GM08714 (cell line): ENCODE measurements around the gene CHST8.
"Not testable (repeated sequence)": the region's sequence is repeated elsewhere in the genome, so short reads cannot be mapped to it uniquely, and the experiment has no call there.

Experiments used
- H3K4me3 ChIP-seq: fragments of 200-500 bp; sonication (Bioruptor generic); 2 replicates; pipeline ENCODE4 v1.5.1; 2014; ENCODE audit warnings: mild to moderate bottlenecking, low read length, inconsistent platforms
- ZNF274 ChIP-seq: IDR thresholded peaks from 2 replicates; pipeline ENCODE4 v1.6.1; 2012; ENCODE audit warnings: mild to moderate bottlenecking, low read depth, low read length

Gene CHST8

GRCh38 chr19:33621811-33622504 lies at the start of gene CHST8:
Gene CHST8, plus strand, starts transcription at chr19:33621953. Its CDS starts 67,309 bp downstream, at chr19:33689262.
- H3K4me3 ChIP-seq, result no peak within 1 kb of the TSS; the same call in 1 of the 2 replicates
- no peak for TF ChIP-seq ZNF274

- TF ChIP-seq ZNF274, result no peak
- no peak overlapping the region for H3K4me3 ChIP-seq
These were observed 48.8 kb upstream of the CHST8 start for GRCh38 chr19:33572929-33573328.

- no peak for TF ChIP-seq ZNF274
- no peak overlapping the region for H3K4me3 ChIP-seq
These were observed 46.9 kb upstream of the CHST8 start for GRCh38 chr19:33574824-33575223.

GRCh38 chr19:33578697-33579096 lies 43.1 kb upstream of the CHST8 start:
- TF ChIP-seq ZNF274, result no peak

GRCh38 chr19:33580026-33580644 lies 41.6 kb upstream of the CHST8 start:
- TF ChIP-seq ZNF274, result no peak
- H3K4me3 ChIP-seq, result no peak overlapping the region

More at GRCh38 chr19:33578697-33579096, 43.1 kb upstream of the CHST8 start:
- H3K4me3 ChIP-seq, result no peak overlapping the region

- TF ChIP-seq ZNF274, result no peak
- H3K4me3 ChIP-seq, result no peak overlapping the region
These were observed 41.1 kb upstream of the CHST8 start for GRCh38 chr19:33580645-33581037.

GRCh38 chr19:33582914-33583313 lies 38.8 kb upstream of the CHST8 start:
- no peak overlapping the region for H3K4me3 ChIP-seq
- no peak for TF ChIP-seq ZNF274

GRCh38 chr19:33587150-33587549 lies 34.6 kb upstream of the CHST8 start:
- no peak overlapping the region for H3K4me3 ChIP-seq
- TF ChIP-seq ZNF274, result no peak

GRCh38 chr19:33590224-33590623 lies 31.5 kb upstream of the CHST8 start:
- H3K4me3 ChIP-seq, result no peak overlapping the region
- no peak for TF ChIP-seq ZNF274

- no peak for TF ChIP-seq ZNF274
- no peak overlapping the region for H3K4me3 ChIP-seq
These were observed 26.0 kb upstream of the CHST8 start for GRCh38 chr19:33595783-33596182.

GRCh38 chr19:33601583-33601982 lies 20.2 kb upstream of the CHST8 start:
- no peak overlapping the region for H3K4me3 ChIP-seq
- no peak for TF ChIP-seq ZNF274

GRCh38 chr19:33602576-33603204 lies 19.1 kb upstream of the CHST8 start:
- no peak overlapping the region for H3K4me3 ChIP-seq

GRCh38 chr19:33603377-33603776 lies 18.4 kb upstream of the CHST8 start:
- no peak overlapping the region for H3K4me3 ChIP-seq
- TF ChIP-seq ZNF274, result no peak

More at GRCh38 chr19:33602576-33603204, 19.1 kb upstream of the CHST8 start:
- TF ChIP-seq ZNF274, result no peak

- TF ChIP-seq ZNF274, result no peak
- no peak overlapping the region for H3K4me3 ChIP-seq
These were observed 17.1 kb upstream of the CHST8 start for GRCh38 chr19:33604651-33605050.

- H3K4me3 ChIP-seq, result not testable (repeated sequence)
These were observed 15.9 kb upstream of the CHST8 start for GRCh38 chr19:33605803-33606295.
